HPDE6-E6E7 (cell line): Measurements from ENCODE around the gene AANAT.

Experiments used
- DNase-seq: peaks from one replicate; pipeline ENCODE4 v3.0.0; 2011; ENCODE audit warnings: missing footprints; ENCODE audit errors: extremely low spot score

AANAT gene

GRCh38 chr17:76468634-76469010 is 1.2 kb downstream of the AANAT start:
- DNase-seq, result no peak

GRCh38 chr17:76469076-76469990 is 1.9 kb downstream of the AANAT start:
- DNase-seq, result no peak

- no peak for DNase-seq
These were observed 2.8 kb downstream of the AANAT start for GRCh38 chr17:76469991-76470739.

GRCh38 chr17:76471498-76472257 is 4.3 kb downstream of the AANAT start:
- no peak for DNase-seq

- DNase-seq, result no peak
These were observed 4.8 kb downstream of the AANAT start for GRCh38 chr17:76472258-76472645.

GRCh38 chr17:76472726-76473125 is 5.3 kb downstream of the AANAT start:
- DNase-seq, result no peak

- no peak for DNase-seq
These were observed 6.2 kb downstream of the AANAT start for GRCh38 chr17:76473541-76473985.

GRCh38 chr17:76474238-76474637 is 6.8 kb downstream of the AANAT start:
- no peak for DNase-seq

GRCh38 chr17:76474894-76475293 is 7.5 kb downstream of the AANAT start:
- no peak for DNase-seq

- no peak for DNase-seq
These were observed 7.9 kb downstream of the AANAT start for GRCh38 chr17:76475302-76475701.

- DNase-seq, result no peak
These were observed 9.3 kb downstream of the AANAT start for GRCh38 chr17:76476736-76477135.

- DNase-seq, result no peak
These were observed 10.2 kb downstream of the AANAT start for GRCh38 chr17:76477576-76477975.

GRCh38 chr17:76478097-76478496 is 10.7 kb downstream of the AANAT start:
- no peak for DNase-seq

GRCh38 chr17:76478730-76479514 is 11.5 kb downstream of the AANAT start:
- DNase-seq, result no peak

- no peak for DNase-seq
These were observed 12.2 kb downstream of the AANAT start for GRCh38 chr17:76479515-76480060.

- no peak for DNase-seq
These were observed 13.2 kb downstream of the AANAT start for GRCh38 chr17:76480632-76481031.

GRCh38 chr17:76481071-76481655 is 13.8 kb downstream of the AANAT start:
- no peak for DNase-seq

GRCh38 chr17:76484228-76484725 is 16.9 kb downstream of the AANAT start:
- DNase-seq, result no peak

GRCh38 chr17:76485569-76485968 is 18.2 kb downstream of the AANAT start:
- DNase-seq, result no peak

GRCh38 chr17:76487451-76488192 is 20.2 kb downstream of the AANAT start:
- no peak for DNase-seq
